K562 (cell line): ENCODE data around the gene CSN3. TPM values are rescaled to one million over a fixed set of nuclear protein-coding genes. Genes with fewer than 3 reads are reported as not detected.
"Not testable (repeated sequence)": the region's sequence is repeated elsewhere in the genome, so short reads cannot be mapped to it uniquely, and the experiment has no call there.

Source experiments
- ATAC-seq: fragments of 200-7000 bp; cut with Tn5 transposase; 3 replicates; pipeline ENCODE4 v1.9.1; 2020; ENCODE audit warnings: moderate library complexity
- Bru-seq: library from RNA; stranded (reverse); fragments of 400-500 nt; gene quantifications from one replicate; lab custom pipeline; 2021; lab: Mats Ljungman, UMichigan
- BruChase-seq, 2 experiments: library from RNA; stranded (reverse); fragments of 400-500 nt; gene quantifications; one replicate each; lab custom pipeline; 2021; lab: Mats Ljungman, UMichigan
- BruUV-seq: library from RNA; stranded (reverse); fragments of 400-500 nt; replicated peaks from 2 replicates; lab custom pipeline; 2021; lab: Mats Ljungman, UMichigan
- CTCF ChIA-PET: fragments of 300-600 bp; formaldehyde crosslinking; extraction: SDS; loops from one replicate; lab custom pipeline; 2021; ENCODE audit warnings: low intra/inter-chr PET ratio; lab: Yijun Ruan, JAX
- POLR2A ChIA-PET: fragments of 300-600, 350-650 bp; sonication (Branson Sonifier 250); formaldehyde crosslinking; extraction: SDS; loops from one replicate; lab custom pipeline; 2021; ENCODE audit warnings: antibody characterized with exemption, inconsistent platforms; lab: Yijun Ruan, JAX
- DNase-seq, 4 experiments: peaks; one replicate each; pipeline versions ENCODE4 v3.0.0 to v3.0.0-alpha.2; 2011 to 2018; ENCODE audit warnings: low spot score in 3 of 4, mixed read lengths in 3 of 4; ENCODE audit errors: extremely low read depth in 1 of 4
- FAIRE-seq: peaks from 2 replicates; lab custom pipeline; 2011; peaks lifted over from hg19 to GRCh38; lab: Jason Lieb, UNC
- H2AFZ ChIP-seq: 2 replicates; pipeline ENCODE4 v1.6.0; 2011; ENCODE audit warnings: low read depth, low read length, control low read depth, inconsistent platforms
- H3K27ac ChIP-seq: fragments of 200-600 bp; 3 replicates; pipeline ENCODE4 v1.8.0; 2011; ENCODE audit warnings: low read depth, mild to moderate bottlenecking, control low read depth, inconsistent platforms, low read length, moderate library complexity, mixed read lengths; ENCODE audit errors: extremely low read depth
- H3K27me3 ChIP-seq, 2 experiments: fragments of 300-600 bp in 1 of 2; 2 replicates in 1 of 2; 3 replicates in 1 of 2; pipeline versions ENCODE4 v1.6.0 to v1.8.0; 2011; ENCODE audit warnings: inconsistent platforms in 2 of 2, low read length in 2 of 2, mild to moderate bottlenecking in 1 of 2, mixed read lengths in 1 of 2, moderate library complexity in 1 of 2; ENCODE audit not compliant: control insufficient read depth in 2 of 2, insufficient read depth in 2 of 2
- H3K36me3 ChIP-seq: fragments of 300-600 bp; 3 replicates; pipeline ENCODE4 v1.8.0; 2011; ENCODE audit warnings: mild to moderate bottlenecking, low read length, inconsistent platforms; ENCODE audit not compliant: control insufficient read depth, insufficient read depth
- H3K4me1 ChIP-seq, 2 experiments: fragments of 200-600 bp in 1 of 2; replicated peaks in 1 of 2; 2 replicates in 1 of 2; 3 replicates in 1 of 2; pipeline versions ENCODE4 v1.5.1 to v1.8.0; 2011; ENCODE audit warnings: inconsistent platforms in 2 of 2, low read length in 2 of 2, mild to moderate bottlenecking in 1 of 2, mixed read lengths in 1 of 2, moderate library complexity in 1 of 2; ENCODE audit not compliant: control insufficient read depth in 2 of 2, insufficient read depth in 2 of 2
- H3K4me2 ChIP-seq: 2 replicates; pipeline ENCODE4 v1.6.1; 2011; ENCODE audit warnings: low read length, control low read depth, inconsistent platforms, mixed read lengths; ENCODE audit not compliant: insufficient read depth
- H3K4me3 ChIP-seq: fragments of 200-600 bp; sonication (generic), shearing (Covaris generic); 2 replicates; pipeline ENCODE4 v1.5.1; 2016; ENCODE audit warnings: control low read depth, inconsistent platforms
- H3K79me2 ChIP-seq: fragments of 200-600 bp; 3 replicates; pipeline ENCODE4 v1.8.0; 2011; ENCODE audit warnings: low read length, inconsistent platforms; ENCODE audit not compliant: control insufficient read depth, insufficient read depth
- H3K9ac ChIP-seq, 2 experiments: 2 replicates each; pipeline versions ENCODE4 v1.6.0 to v1.6.1; 2011; ENCODE audit warnings: low read depth in 2 of 2, low read length in 2 of 2, control low read depth in 1 of 2, inconsistent platforms in 1 of 2, mild to moderate bottlenecking in 1 of 2, mixed read lengths in 1 of 2; ENCODE audit not compliant: insufficient read depth in 1 of 2
- H3K9me1 ChIP-seq: one replicate; pipeline ENCODE4 v1.6.0; 2011; ENCODE audit warnings: inconsistent platforms, mild to moderate bottlenecking, low read length, moderate library complexity; ENCODE audit not compliant: control insufficient read depth, insufficient read depth
- H3K9me3 ChIP-seq: replicated peaks from 2 replicates; pipeline ENCODE4 v1.5.1; 2011; ENCODE audit warnings: low read depth, low read length, inconsistent platforms; ENCODE audit not compliant: control insufficient read depth, insufficient read depth
- H4K20me1 ChIP-seq: replicated peaks from 2 replicates; pipeline ENCODE4 v1.6.1; 2011; ENCODE audit warnings: low read length, inconsistent platforms, mixed read lengths; ENCODE audit not compliant: control insufficient read depth, insufficient read depth
- ASH1L ChIP-seq: fragments of 450-650 bp; IDR thresholded peaks from 2 replicates; pipeline ENCODE4 v1.6.1; 2018; ENCODE audit warnings: borderline replicate concordance, mild to moderate bottlenecking, low read depth; ENCODE audit not compliant: partially characterized antibody
- BRF2 ChIP-seq: IDR thresholded peaks from 3 replicates; pipeline ENCODE4 v1.6.1; 2011; ENCODE audit warnings: borderline replicate concordance, mild to moderate bottlenecking; ENCODE audit not compliant: insufficient read length, insufficient read depth
- CREB3L1 ChIP-seq: fragments of 450-650 bp; IDR thresholded peaks from 2 replicates; pipeline ENCODE4 v1.6.1; 2014; ENCODE audit warnings: low read depth, mild to moderate bottlenecking, moderate library complexity, borderline replicate concordance
- POLR2B ChIP-seq: fragments of 450-650 bp; IDR thresholded peaks from 2 replicates; pipeline ENCODE4 v1.6.1; 2018; ENCODE audit warnings: low read depth; ENCODE audit not compliant: partially characterized antibody
- ZSCAN29 ChIP-seq: fragments of 450-650 bp; IDR thresholded peaks from 2 replicates; pipeline ENCODE4 v1.6.1; 2017
- WGBS: fragments of 100-300 bp; shearing (Covaris generic); methylation state at CpG from one replicate; pipeline ENCODE4 v1.1.6; 2016; ENCODE audit warnings: low coverage, mixed read lengths; ENCODE audit not compliant: insufficient coverage; ENCODE audit errors: missing lambda C conversion rate; 5-methylcytosine and 5-hydroxymethylcytosine counted together
- in situ Hi-C: fragments of 300-500 bp; cut with MboI; formaldehyde crosslinking; loops from 4 replicates; pipeline ENCODE4 v1.15.0; 2018; ENCODE audit warnings: inconsistent platforms, mixed read lengths
- intact Hi-C: fragments of 100-400 bp; cut with micrococcal nuclease; formaldehyde crosslinking; loops from 2 replicates; pipeline ENCODE4 v1.14.2; 2022
- long read RNA-seq, 3 experiments: library from polyadenylated mRNA in 2 of 3; library from RNA in 1 of 3; unstranded in 2 of 3; stranded (forward) in 1 of 3; transcript quantifications; one replicate each; pipeline ENCODE4 v2.0.0, GENCODE V29; 2019 to 2022
- polyA minus RNA-seq, 3 experiments: library from RNA; depleted of rRNA, polyadenylated mRNA; stranded (reverse); fragments of >200 nt; gene quantifications; 2 replicates each; pipeline ENCODE4 v1.2.3, GENCODE V29; 2011
- polyA plus RNA-seq, 8 experiments: library from polyadenylated mRNA; depleted of rRNA in 4 of 8; stranded (reverse) in 5 of 8; unstranded in 3 of 8; fragments of >200 nt; fragmentation: Nextera tagmentation in 2 of 8; fragmentation: Illumina TruSeq in 1 of 8; extraction: Ambion mirVana in 2 of 8; extraction: Trizol in 1 of 8; gene quantifications; 2 replicates each; pipeline versions ENCODE4 v1.2.1 to v1.2.3, GENCODE V29; 2011 to 2014; ENCODE audit warnings: inconsistent platforms in 1 of 8, missing spikeins in 1 of 8
- total RNA-seq, 7 experiments: library from RNA; depleted of rRNA in 6 of 7; stranded (reverse); fragments of >200 nt in 6 of 7; fragmentation: Illumina TruSeq in 2 of 7; extraction: Trizol in 2 of 7; gene quantifications; 2 replicates each; pipeline versions ENCODE4 v1.2.1 to v1.2.3, GENCODE V29; 2011 to 2021; ENCODE audit warnings: low replicate concordance in 1 of 7

Gene CSN3
- total RNA-seq (2011; cell fraction: chromatin; rRNA removed; ENCODE audit: low replicate concordance) = not detected in 2 replicates
- not detected in 2 replicates for total RNA-seq (2011; cell fraction: nucleolus; rRNA removed)
- not detected in 2 replicates for total RNA-seq (2011; cell fraction: nucleoplasm; rRNA removed)
- total RNA-seq (2014; rRNA removed) (not detected in 2 replicates), total RNA-seq (2014; rRNA removed; fragmentation: Illumina TruSeq; extraction: Trizol) (not detected in 2 replicates), total RNA-seq (2015; rRNA removed; fragmentation: Illumina TruSeq; extraction: Trizol) (not detected in 2 replicates), total RNA-seq (2021) (not detected in 2 replicates), polyA plus RNA-seq (2011; rRNA removed) (not detected in 2 replicates), polyA plus RNA-seq (2014; fragmentation: Illumina TruSeq; extraction: Trizol) (not detected in 2 replicates), polyA plus RNA-seq (2014; fragmentation: Nextera tagmentation; extraction: Ambion mirVana) (not detected), polyA plus RNA-seq (2014; rRNA removed) (not detected in 2 replicates), polyA minus RNA-seq (2011; rRNA and poly(A)+ RNA removed) (not detected in 2 replicates), Bru-seq, nascent RNA (not detected), BruChase-seq, experiment 1, labeled RNA remaining after a 2-hour chase (not detected), BruChase-seq, experiment 2, labeled RNA remaining after a 6-hour chase (not detected)
- polyA plus RNA-seq (2011; cell fraction: cytosol; rRNA removed) = not detected in 2 replicates
- not detected in 2 replicates for polyA plus RNA-seq (2011; cell fraction: nucleus; rRNA removed)
- not detected in 2 replicates for polyA plus RNA-seq (2012)
- not detected in 2 replicates for polyA minus RNA-seq (2011; cell fraction: cytosol; rRNA and poly(A)+ RNA removed)
- not detected in 2 replicates for polyA minus RNA-seq (2011; cell fraction: nucleus; rRNA and poly(A)+ RNA removed)
- long read RNA-seq, experiment 1 = 0 reads
- long read RNA-seq, experiment 2 = 0 reads
- long read RNA-seq, experiment 3 = 0 reads

- H3K9me3 ChIP-seq, in situ Hi-C loops, H3K4me2 ChIP-seq, H3K27me3 ChIP-seq, H3K9me1 ChIP-seq, POLR2A ChIA-PET, H3K79me2 ChIP-seq, DNase-seq, ATAC-seq, H3K9ac ChIP-seq, H4K20me1 ChIP-seq, H3K4me1 ChIP-seq, H3K27ac ChIP-seq, H2AFZ ChIP-seq, FAIRE-seq, intact Hi-C loops, CTCF ChIA-PET, H3K36me3 ChIP-seq, H3K4me3 ChIP-seq, BruUV-seq: not testable (repeated sequence)
- 5% methylated on average over 2 of the region's 3 CpGs for WGBS
These were observed at the start of gene CSN3 for GRCh38 chr4:70242297-70242696. Gene CSN3 (plus strand): TSS chr4:70242597. CDS start chr4:70244820, 2,223 bp downstream.

GRCh38 chr4:70192895-70193294, 49.5 kb upstream of the CSN3 start:
- Histone ChIP-seq H3K27me3 (no peaks in the 10 kb centered on the region), H3K79me2 (no peaks in the 10 kb centered on the region), H3K4me2 (no peak overlapping the region), H3K4me1 (no peaks in the 10 kb centered on the region), H2AFZ (no peak overlapping the region), H3K9me3 (no peaks in the 10 kb centered on the region), H3K9ac (no peak overlapping the region), H3K4me3 (no peak overlapping the region), H3K27ac (no peak overlapping the region), H3K9me1 (no peaks in the 10 kb centered on the region), H4K20me1 (no peaks in the 10 kb centered on the region), H3K36me3 (no peaks in the 10 kb centered on the region)
- 0% methylated on average over 2 of the region's 2 CpGs for WGBS
- FAIRE-seq = no peak
- ChIA-PET CTCF (no interaction called here), POLR2A (no interaction called here)
- intact Hi-C loops (no loop called here), in situ Hi-C loops (no loop called here)
- no peak for DNase-seq
- BruUV-seq = no TSS peak
- TF ChIP-seq CREB3L1 (no peak), POLR2B (no peak), BRF2 (no peak), ZSCAN29 (no peak), ASH1L (no peak)
- no peak for ATAC-seq
